HG03280 (cell line): ENCODE measurements around the gene LXN.
A peak's percentile ranks its signal among the peaks of the same experiment; 100 is the strongest.

Experiments
- ATAC-seq: cut with Tn5 transposase; IDR thresholded peaks from one replicate; pipeline ENCODE4 v1.9.1; 2021; ENCODE audit warnings: mild to moderate bottlenecking, moderate library complexity; ENCODE audit not compliant: unreplicated experiment

LXN gene

GRCh38 chr3:158678687-158679086 is 6.2 kb upstream of the LXN start:
- no peak for ATAC-seq

GRCh38 chr3:158671821-158672214 is 630 bp downstream of the LXN start:
- ATAC-seq, result no peak

GRCh38 chr3:158668506-158668905 is 3.9 kb downstream of the LXN start:
- ATAC-seq, result no peak

- ATAC-seq, result no peak
Observed at GRCh38 chr3:158666416-158666815, 6.0 kb downstream of the LXN start.

- no peak for ATAC-seq
Observed at GRCh38 chr3:158663832-158664231, 8.6 kb downstream of the LXN start.

GRCh38 chr3:158663246-158663645 is 9.2 kb downstream of the LXN start:
- no peak for ATAC-seq

GRCh38 chr3:158660711-158661110 is 11.7 kb downstream of the LXN start:
- no peak for ATAC-seq

GRCh38 chr3:158659454-158660237 is 12.8 kb downstream of the LXN start:
- peak; percentile 93 for ATAC-seq

- no peak for ATAC-seq
Observed at GRCh38 chr3:158658889-158659288, 13.6 kb downstream of the LXN start.

- ATAC-seq, result no peak
Observed at GRCh38 chr3:158652463-158652862, 20.0 kb downstream of the LXN start.

- ATAC-seq, result no peak
Observed at GRCh38 chr3:158651192-158651591, 21.3 kb downstream of the LXN start.

GRCh38 chr3:158649791-158650190 is 22.7 kb downstream of the LXN start:
- ATAC-seq, result no peak

GRCh38 chr3:158644345-158644908 is 28.0 kb downstream of the LXN start, which contains the start of gene GFM1:
Gene GFM1 (plus strand): TSS chr3:158644527. CDS start chr3:158644635, 108 bp downstream.
- peak; percentile 99 for ATAC-seq

- no peak for ATAC-seq
Observed at GRCh38 chr3:158642474-158643210, 29.8 kb downstream of the LXN start.

- no peak for ATAC-seq
Observed at GRCh38 chr3:158642005-158642404, 30.4 kb downstream of the LXN start.

GRCh38 chr3:158640646-158641045 is 31.8 kb downstream of the LXN start:
- no peak for ATAC-seq

- no peak for ATAC-seq
Observed at GRCh38 chr3:158631981-158632380, 40.5 kb downstream of the LXN start.

- no peak for ATAC-seq
Observed at GRCh38 chr3:158625881-158626280, 46.6 kb downstream of the LXN start.

GRCh38 chr3:158617982-158618875 is 54.2 kb downstream of the LXN start:
- no peak for ATAC-seq
